Suprapubic skin (tissue), 4 donors: ENCODE measurements around the gene SLCO2A1.
A peak's percentile ranks its signal among the peaks of the same experiment; 100 is the strongest.

Experiments used
- EP300 ChIP-seq: sonication (generic); formaldehyde crosslinking; IDR thresholded peaks from one replicate; pipeline ENCODE4 v1.6.1; 2017; ENCODE audit warnings: antibody characterized with exemption
- POLR2A ChIP-seq, 2 donors: fragments of 450-650 bp; IDR thresholded peaks; one replicate each; pipeline ENCODE4 v1.6.1; 2017; ENCODE audit warnings: antibody characterized with exemption in 2 of 2, mild to moderate bottlenecking in 2 of 2, moderate library complexity in 2 of 2
- POLR2AphosphoS5 ChIP-seq, 3 donors: sonication (generic); formaldehyde crosslinking; IDR thresholded peaks; one replicate each; pipeline ENCODE4 v1.6.1; 2017; ENCODE audit warnings: antibody characterized with exemption in 3 of 3
- TF ChIP-seq, protein P1 (sequence below), 2 donors: fragments of 200-600 bp in 1 of 2; fragments of 450-650 bp in 1 of 2; sonication (generic) in 1 of 2; IDR thresholded peaks; one replicate each; pipeline ENCODE4 v1.5.1; 2016 to 2019; ENCODE audit warnings: antibody characterized with exemption in 2 of 2, mild to moderate bottlenecking in 1 of 2, moderate library complexity in 1 of 2

DNA sequence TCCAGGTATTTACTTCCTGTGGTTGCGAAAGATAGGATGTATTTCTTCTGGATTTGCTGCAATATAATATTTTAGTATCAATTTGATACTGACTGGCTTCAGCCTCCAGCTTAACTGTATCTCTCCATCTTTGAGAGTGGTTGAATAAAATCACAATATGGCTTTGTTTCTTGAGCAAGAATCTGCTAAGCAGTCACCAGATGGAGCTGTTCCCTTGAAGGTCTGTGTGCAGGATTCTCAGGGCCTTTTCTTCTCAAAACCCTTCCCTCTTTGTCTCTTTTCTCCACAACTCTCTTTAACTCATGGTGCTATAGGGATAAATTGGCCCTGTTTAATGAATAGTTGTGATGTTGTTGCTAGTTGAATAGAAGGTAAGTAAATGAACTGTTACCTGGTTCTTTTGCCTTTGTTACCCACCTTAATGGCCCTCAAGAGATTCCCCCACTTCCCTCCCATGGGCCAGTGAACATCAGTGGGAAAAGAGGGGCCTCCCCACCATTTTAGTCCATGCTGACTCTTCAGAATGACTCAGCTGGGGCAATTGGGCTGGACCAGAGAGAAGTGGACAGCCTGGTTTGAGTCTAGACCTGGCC lies 99.3 kb downstream of the SLCO2A1 start:
- TF ChIP-seq, protein P1, sequence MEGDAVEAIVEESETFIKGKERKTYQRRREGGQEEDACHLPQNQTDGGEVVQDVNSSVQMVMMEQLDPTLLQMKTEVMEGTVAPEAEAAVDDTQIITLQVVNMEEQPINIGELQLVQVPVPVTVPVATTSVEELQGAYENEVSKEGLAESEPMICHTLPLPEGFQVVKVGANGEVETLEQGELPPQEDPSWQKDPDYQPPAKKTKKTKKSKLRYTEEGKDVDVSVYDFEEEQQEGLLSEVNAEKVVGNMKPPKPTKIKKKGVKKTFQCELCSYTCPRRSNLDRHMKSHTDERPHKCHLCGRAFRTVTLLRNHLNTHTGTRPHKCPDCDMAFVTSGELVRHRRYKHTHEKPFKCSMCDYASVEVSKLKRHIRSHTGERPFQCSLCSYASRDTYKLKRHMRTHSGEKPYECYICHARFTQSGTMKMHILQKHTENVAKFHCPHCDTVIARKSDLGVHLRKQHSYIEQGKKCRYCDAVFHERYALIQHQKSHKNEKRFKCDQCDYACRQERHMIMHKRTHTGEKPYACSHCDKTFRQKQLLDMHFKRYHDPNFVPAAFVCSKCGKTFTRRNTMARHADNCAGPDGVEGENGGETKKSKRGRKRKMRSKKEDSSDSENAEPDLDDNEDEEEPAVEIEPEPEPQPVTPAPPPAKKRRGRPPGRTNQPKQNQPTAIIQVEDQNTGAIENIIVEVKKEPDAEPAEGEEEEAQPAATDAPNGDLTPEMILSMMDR (IDR thresholded peaks at IDR 0.05): peak; percentile 44 to 62
- TF ChIP-seq POLR2AphosphoS5 (IDR thresholded peaks at IDR 0.05) (no peak), POLR2A (IDR thresholded peaks at IDR 0.05) (no peak), EP300 (no peak)
